C1 segment of cervical spinal cord (tissue), 14 donors: ENCODE data around the gene UPK1B.

Experiments used
- DNase-seq, 14 donors: peaks; one replicate each; lab custom pipeline; 2025; lab: John Stamatoyannopoulos, UW

The UPK1B gene

DNA sequence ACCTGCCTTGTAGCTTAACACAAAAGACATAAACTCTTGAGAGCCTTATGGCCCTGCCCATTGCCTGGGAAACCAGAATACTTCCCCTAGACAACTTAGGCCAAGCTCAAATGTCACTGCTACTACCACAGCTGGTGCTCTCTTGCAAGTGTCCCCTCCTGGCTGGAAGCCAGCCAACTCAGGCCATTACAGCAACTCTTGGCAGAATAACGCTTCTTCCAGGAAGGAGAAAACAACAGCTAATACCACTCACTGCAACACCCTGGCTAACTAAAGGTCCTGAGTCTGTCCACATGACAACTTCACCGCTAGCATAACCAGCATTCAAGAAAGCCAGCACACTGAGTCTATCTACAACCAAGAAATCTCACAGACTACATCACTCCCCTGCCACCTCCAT, 72.4 kb downstream of the UPK1B start:
- peak in 2 of 14 donors; percentile 6 to 28 for DNase-seq
